HG02840 (cell line): Measurements from ENCODE around the gene INTS3.
"Not testable (repeated sequence)": the region's sequence is repeated elsewhere in the genome, so short reads cannot be mapped to it uniquely, and the experiment has no call there.

Source experiments
- ATAC-seq: cut with Tn5 transposase; IDR thresholded peaks from one replicate; pipeline ENCODE4 v1.9.1; 2021; ENCODE audit warnings: mild to moderate bottlenecking, moderate library complexity, moderate number of reproducible peaks; ENCODE audit not compliant: unreplicated experiment, low FRiP score

The INTS3 gene

GRCh38 chr1:153750026-153750995, 22.5 kb downstream of the INTS3 start:
- ATAC-seq = no peak

GRCh38 chr1:153752072-153752471, 24.2 kb downstream of the INTS3 start:
- no peak for ATAC-seq

DNA sequence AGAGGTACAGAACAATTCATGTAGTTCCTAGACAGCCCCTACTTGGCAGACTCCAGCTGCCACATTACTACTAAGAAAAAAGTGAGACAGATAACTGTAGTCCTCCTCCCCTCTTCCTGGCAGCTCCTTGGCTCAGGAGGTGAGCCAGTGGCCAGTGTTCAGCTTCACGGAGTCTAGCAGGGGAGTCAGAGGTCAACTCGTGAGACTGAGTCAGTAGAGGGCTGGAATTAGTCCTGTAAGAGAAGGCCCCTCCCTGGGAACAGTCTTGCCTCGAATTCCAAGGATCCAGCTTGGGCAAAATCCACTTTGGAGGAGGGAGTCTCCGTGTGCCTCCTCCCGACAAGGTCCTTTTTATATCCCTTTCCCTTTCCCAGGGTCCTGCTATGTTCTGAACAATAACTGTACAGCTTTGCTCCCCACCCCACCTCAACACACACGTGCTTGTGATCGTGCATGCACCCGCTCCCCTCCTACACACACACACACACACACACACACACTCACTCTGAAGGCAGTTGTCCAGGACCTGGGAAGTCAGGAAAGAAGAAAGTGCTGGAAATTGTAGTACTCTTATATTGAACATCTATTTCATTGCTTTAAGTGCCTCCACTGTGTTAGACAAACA, 24.8 kb downstream of the INTS3 start:
- ATAC-seq = no peak

DNA sequence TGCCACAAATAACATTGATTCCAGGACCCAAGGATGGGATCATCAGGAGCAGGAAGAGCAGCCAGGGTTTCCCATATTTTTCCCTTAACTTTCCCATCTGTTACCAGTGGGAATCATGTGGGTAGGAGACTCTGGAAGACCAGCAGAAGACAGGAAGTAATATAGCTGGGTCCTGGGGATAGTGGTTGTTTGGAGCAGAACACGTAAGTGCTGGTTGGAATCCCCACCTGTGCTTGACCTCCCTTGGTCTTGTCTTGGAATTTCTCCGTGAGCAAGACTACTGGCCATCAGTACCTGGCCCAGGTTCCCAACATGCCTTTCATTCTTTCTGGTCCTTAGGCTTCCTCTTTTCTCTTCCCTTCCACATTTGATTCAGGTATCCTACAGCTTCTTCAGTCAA, 26.4 kb downstream of the INTS3 start:
- no peak for ATAC-seq

DNA sequence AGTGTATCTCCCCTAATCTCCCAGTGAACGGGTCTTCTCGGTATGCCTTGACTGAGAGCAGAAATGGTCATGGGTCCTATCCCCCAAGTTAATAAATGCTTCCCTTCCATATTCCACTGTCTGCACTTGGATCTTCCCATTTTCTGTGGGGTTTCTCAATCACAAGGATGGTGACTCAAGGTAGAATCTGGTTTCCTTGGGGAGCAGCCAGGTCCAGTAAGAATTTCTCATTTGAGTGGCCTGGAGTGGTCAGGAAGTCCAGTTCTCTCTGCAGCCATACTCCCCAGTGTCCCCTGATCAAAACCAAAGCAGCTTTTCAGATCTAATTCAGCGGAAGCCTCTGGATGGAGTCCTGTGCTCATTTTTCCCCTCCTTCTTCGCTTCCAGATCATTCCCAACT, 32.6 kb downstream of the INTS3 start:
- ATAC-seq = no peak

- ATAC-seq = no peak
These were observed 35.7 kb downstream of the INTS3 start for GRCh38 chr1:153763365-153764225.

DNA sequence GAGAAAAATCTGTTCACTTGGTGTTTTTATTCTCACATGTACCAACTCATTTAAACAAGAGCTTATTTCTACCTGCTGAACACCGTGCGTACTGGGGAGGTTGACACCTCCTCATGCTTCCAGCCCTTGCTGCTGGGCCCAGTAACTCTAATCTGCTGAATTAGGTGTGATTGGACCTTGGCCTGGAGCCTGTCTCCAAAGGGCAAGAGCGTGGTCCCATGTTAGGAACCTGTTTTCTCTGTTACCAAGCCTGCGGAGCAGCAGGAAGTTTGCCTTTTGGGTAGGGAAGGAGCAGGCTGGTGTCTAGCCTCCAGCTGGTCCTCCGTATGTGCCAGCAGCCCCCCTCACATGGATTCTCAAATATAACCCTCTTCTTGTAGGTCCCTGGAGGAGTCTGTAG, 36.5 kb downstream of the INTS3 start:
- ATAC-seq = no peak

DNA sequence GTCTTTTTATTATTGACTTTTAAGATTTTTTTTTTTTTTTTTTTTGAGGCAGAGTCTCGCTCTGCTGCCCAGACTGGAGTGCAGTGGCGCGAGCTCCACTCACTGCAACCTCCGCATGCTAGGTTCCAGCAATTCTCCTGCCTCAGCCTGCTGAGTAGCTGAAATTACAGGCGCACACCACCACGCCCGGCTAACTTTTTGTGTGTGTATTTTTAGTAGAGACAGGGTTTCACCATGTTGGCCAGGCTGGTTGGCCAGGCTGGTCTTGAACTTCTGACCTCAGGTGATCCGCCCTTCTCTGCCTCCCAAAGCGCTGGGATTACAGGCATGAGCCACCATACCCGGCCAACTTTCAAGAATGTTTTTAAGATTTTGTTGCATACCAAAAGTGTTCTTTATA, 38.8 kb downstream of the INTS3 start:
- not testable (repeated sequence) for ATAC-seq

DNA sequence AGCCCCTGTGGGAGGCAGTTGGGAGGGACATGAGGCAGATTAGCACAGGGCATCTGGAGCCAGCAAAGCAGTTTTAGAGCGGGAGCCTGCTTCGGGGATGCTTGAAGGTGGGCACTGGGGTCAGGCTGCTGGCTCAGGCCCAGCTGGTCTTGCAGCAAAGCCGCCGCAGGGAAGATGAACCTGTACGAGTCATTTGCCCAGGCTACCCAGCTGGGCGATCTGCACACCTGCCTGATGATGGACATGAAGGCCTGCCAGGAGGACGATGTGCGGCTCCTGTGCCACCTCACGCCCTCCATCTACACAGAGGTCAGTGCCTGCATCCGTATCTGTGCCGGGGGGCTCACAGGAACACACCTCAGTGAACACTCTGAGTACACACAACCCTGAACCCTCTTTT, 39.7 kb downstream of the INTS3 start:
- ATAC-seq = no peak

- no peak for ATAC-seq
These were observed 40.7 kb downstream of the INTS3 start for GRCh38 chr1:153768316-153769181.

DNA sequence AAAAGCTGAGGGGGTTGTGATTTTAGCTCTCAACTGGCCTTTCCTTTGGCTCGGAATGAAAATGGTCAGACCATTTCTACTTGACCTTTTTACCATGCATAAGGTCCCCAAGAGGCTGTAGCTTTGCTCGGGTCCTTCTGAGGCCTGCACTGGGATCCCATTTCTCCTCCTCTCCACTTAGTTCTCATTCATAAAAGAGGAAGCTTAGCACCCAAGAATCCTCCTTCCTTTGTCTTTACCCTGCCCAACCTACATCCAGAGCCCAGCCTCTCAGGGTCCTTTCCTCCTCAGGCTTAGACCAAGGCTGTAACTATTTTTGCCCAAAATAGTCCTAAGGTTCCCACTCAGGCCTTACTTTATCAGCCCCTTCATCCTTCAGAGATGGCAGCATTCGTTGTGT, 41.4 kb downstream of the INTS3 start:
- no peak for ATAC-seq

DNA sequence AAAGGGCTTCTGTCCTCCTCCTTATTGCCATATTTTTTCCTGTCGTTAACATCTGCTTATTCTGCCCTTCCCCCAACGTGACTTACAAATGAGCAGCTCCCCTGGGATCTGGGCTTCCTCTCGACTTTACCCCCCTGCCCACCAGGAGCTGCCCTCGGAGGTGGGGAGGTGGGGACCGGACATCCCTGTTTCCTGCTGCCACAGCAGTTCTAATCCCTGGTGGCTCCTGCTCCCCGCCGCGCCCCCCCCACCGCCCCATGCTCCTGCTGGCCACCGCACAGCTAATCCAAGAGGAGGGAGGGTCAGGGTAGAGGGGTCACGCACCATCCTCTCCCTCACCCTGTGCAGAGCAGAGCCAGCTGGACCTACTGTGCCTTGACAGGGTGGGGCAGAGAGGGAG, 42.9 kb downstream of the INTS3 start:
- no peak for ATAC-seq

GRCh38 chr1:153771261-153771660, 43.4 kb downstream of the INTS3 start:
- no peak for ATAC-seq

GRCh38 chr1:153771841-153772593, 44.2 kb downstream of the INTS3 start:
- no peak for ATAC-seq

GRCh38 chr1:153773096-153773921, 45.5 kb downstream of the INTS3 start:
- ATAC-seq = no peak

DNA sequence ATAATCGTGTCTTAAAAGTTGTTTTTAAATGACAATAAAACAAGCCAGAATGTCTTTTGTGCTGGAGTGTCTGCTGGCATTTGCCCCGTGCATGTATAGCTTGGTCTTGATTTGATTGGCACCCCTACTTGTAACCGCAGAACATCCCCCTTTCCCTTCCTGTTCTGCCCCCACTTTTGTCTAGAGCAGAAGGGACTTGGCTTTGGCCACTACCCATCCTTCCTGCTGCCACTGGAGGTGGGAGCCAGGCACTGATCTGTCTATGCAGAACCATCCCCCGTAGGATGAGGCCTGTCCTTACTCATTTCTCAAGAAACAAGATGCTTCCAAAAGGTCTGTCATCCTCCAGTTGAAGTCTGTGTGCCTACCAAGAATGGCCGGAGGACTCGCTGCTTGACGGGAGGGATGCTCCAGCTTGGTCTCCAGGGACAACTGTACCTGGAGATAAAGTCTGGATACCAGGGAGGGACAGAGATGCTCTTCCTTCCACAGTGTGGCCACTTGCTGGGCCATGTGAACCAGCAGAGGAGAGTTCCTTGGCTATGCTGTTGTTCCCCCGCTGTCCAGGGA, 46.3 kb downstream of the INTS3 start:
- no peak for ATAC-seq

DNA sequence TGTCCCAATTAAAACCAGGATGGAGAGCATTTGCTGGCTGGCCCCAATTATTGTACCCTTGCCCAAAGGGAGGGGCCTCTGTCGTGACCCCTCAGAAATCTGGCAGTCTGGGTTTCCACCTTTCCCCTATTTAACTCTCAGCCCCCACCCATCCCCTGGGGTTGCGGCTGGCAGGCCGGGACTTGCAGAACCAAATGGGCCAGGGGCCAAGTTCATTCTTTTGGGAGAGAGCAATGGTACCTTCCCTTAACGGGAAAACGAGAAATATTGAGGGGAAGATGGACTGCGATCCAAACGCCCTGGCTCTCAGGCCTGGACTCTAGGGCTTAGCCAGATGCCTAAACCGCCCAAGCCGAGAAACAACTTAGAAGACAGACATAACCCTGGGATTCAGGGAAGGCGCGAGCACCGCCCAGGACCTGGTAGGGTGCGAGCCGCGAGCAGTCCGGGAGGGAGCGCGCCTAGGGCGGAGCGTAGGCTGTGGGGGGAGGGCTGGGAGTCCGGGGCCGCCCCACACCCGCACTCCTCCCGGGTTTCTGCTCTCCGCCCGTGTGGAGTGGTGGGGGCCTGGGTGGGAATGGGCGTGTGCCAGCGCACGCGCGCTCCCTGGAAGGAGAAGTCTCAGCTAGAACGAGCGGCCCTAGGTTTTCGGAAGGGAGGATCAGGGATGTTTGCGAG, 47.1 kb downstream of the INTS3 start, which contains the start of gene SLC27A3:
Gene SLC27A3, plus strand, starts transcription at position 628 of the 678 bp plus-strand sequence. CDS start 91 bp downstream, outside the sequence.
- ATAC-seq = no peak
